ENCODE measurements around the gene RPS15. TPM values are rescaled to one million over a fixed set of nuclear protein-coding genes. Genes with fewer than 3 reads are reported as not detected.

Gene RPS15
- total and polyA plus RNA-seq, 2 of the 13 experiments (the other 11 are each of a cell fraction or from before 2014, with no cell fraction given): 695 to 1,411 TPM

GRCh38 chr19:1424192-1424955 lies 13.8 kb upstream of the RPS15 start (continued):
- peak; percentile 60; the same call in 1 of the 2 replicates for TF ChIP-seq TARDBP (CRISPR knock-in tag; IDR thresholded peaks at IDR 0.05)
- no peak for TF ChIP-seq MED13 (CRISPR knock-in tag; IDR thresholded peaks at IDR 0.05)
- TF ChIP-seq ARID5B (CRISPR knock-in tag; IDR thresholded peaks at IDR 0.05): no peak; the same call in none of the 2 replicates
- no peak for TF ChIP-seq HIVEP1 (CRISPR knock-in tag; IDR thresholded peaks at IDR 0.05)
- TF ChIP-seq MAZ (IDR thresholded peaks at IDR 0.05; ENCODE audit: borderline replicate concordance, low read depth, low read length): 0 out of 2 replicates have a peak, but pooled peaks have one; percentile 39
- TF ChIP-seq MAZ (CRISPR knock-in tag; IDR thresholded peaks at IDR 0.05; ENCODE audit: low read depth): peak; percentile 91
- peak; percentile 85 for TF ChIP-seq SALL1 (CRISPR knock-in tag; IDR thresholded peaks at IDR 0.05)
- TF ChIP-seq HOXA5 (CRISPR knock-in tag; IDR thresholded peaks at IDR 0.05): no peak
- no peak for TF ChIP-seq IRF9 (CRISPR knock-in tag; IDR thresholded peaks at IDR 0.05; ENCODE audit: borderline replicate concordance)
- TF ChIP-seq ZHX1 (CRISPR knock-in tag; IDR thresholded peaks at IDR 0.05; ENCODE audit: low read depth): no peak
- peak; percentile 83 for TF ChIP-seq HOXA3 (CRISPR knock-in tag; IDR thresholded peaks at IDR 0.05)
- no peak for TF ChIP-seq IRF1 (CRISPR knock-in tag; IDR thresholded peaks at IDR 0.05; ENCODE audit: low read depth)
- peak; percentile 86 for TF ChIP-seq RBM39 (IDR thresholded peaks at IDR 0.05; ENCODE audit: low read depth, low read length, poor library complexity, severe bottlenecking)
- TF ChIP-seq ZNF614 (CRISPR knock-in tag; IDR thresholded peaks at IDR 0.05; ENCODE audit: borderline replicate concordance): 0 out of 2 replicates have a peak, but pooled peaks have one; percentile 41
- TF ChIP-seq JUND (CRISPR knock-in tag; IDR thresholded peaks at IDR 0.05): peak; percentile 13; the same call in 1 of the 2 replicates
- TF ChIP-seq ZBTB25 (CRISPR knock-in tag; IDR thresholded peaks at IDR 0.05): no peak
